ENCODE results near the gene DEF6.

DNA sequence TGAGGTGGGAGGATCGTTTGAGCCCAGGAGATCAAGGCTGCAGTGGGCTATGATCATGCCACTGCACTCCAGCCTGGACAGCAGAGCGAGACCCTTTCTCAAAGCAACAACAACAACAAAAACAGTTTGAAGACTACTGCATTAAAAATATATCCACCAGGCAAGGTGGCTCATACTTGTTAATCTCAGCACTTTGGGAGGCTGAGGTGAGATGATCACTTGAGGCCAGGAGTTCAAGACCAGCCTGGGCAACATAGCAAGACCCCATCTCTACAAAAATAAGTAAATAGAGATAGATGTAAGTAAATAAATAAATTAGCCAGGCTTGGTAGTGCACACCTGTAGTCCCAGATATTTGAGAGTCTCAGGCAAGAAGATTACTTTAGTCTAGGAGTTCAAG is 25.6 kb upstream of the DEF6 start:
- TF ChIP-seq, protein P1, sequence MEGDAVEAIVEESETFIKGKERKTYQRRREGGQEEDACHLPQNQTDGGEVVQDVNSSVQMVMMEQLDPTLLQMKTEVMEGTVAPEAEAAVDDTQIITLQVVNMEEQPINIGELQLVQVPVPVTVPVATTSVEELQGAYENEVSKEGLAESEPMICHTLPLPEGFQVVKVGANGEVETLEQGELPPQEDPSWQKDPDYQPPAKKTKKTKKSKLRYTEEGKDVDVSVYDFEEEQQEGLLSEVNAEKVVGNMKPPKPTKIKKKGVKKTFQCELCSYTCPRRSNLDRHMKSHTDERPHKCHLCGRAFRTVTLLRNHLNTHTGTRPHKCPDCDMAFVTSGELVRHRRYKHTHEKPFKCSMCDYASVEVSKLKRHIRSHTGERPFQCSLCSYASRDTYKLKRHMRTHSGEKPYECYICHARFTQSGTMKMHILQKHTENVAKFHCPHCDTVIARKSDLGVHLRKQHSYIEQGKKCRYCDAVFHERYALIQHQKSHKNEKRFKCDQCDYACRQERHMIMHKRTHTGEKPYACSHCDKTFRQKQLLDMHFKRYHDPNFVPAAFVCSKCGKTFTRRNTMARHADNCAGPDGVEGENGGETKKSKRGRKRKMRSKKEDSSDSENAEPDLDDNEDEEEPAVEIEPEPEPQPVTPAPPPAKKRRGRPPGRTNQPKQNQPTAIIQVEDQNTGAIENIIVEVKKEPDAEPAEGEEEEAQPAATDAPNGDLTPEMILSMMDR (IDR thresholded peaks at IDR 0.05; ENCODE audit: low read length) = no peak
- no peak for TF ChIP-seq EZH2phosphoT487 (IDR thresholded peaks at IDR 0.05; ENCODE audit: low read length)
- TF ChIP-seq EZH2 (optimal IDR thresholded peaks at IDR 0.05; ENCODE audit: low read depth, low read length) = no peak

Measured in MM.1S (cell line).